Adrenal gland (tissue), 12 donors: ENCODE data around the gene RFX6. TPM values are rescaled to one million over a fixed set of nuclear protein-coding genes. Genes with fewer than 3 reads are reported as not detected.

Source experiments
- DNase-seq, 7 donors: peaks; one replicate each; pipeline ENCODE4 v3.0.0-alpha.2; 2019 to 2020
- H3K27ac ChIP-seq, 5 donors: fragments of 200-600 bp; sonication (generic) in 4 of 5; 1 replicate in 3 of 5; 2 replicates in 2 of 5; pipeline versions ENCODE4 v1.5.1 to v1.8.0; 2016 to 2020; ENCODE audit warnings: mild to moderate bottlenecking in 1 of 5
- H3K27me3 ChIP-seq: fragments of 200-600 bp; 2 replicates; pipeline ENCODE4 v1.8.0; 2021
- H3K36me3 ChIP-seq, 2 donors: fragments of 200-600 bp; replicated peaks in 1 of 2; 1 replicate in 1 of 2; 2 replicates in 1 of 2; pipeline versions ENCODE4 v1.5.1 to v1.8.0; 2018 to 2022
- H3K4me1 ChIP-seq, 2 donors: fragments of 200-600 bp; replicated peaks in 1 of 2; 1 replicate in 1 of 2; 2 replicates in 1 of 2; pipeline versions ENCODE4 v1.5.1 to v1.8.0; 2018 to 2021
- H3K4me3 ChIP-seq, 4 donors: fragments of 200-600 bp; sonication (generic) in 3 of 4; one replicate each; pipeline ENCODE4 v1.5.1; 2016 to 2018
- H3K9me3 ChIP-seq, 3 donors: fragments of 200-600 bp; sonication (generic) in 1 of 3; replicated peaks in 1 of 3; 1 replicate in 2 of 3; 2 replicates in 1 of 3; pipeline versions ENCODE4 v1.5.1 to v1.8.0; 2016 to 2021
- CTCF ChIP-seq, 6 experiments: fragments of 450-650 bp in 4 of 6; fragments of 200-600 bp in 2 of 6; sonication (generic) in 1 of 6; IDR thresholded peaks; 1 replicate in 5 of 6; 2 replicates in 1 of 6; pipeline versions ENCODE4 v1.5.1 to v1.8.0; 2016 to 2021; ENCODE audit warnings: antibody characterized with exemption in 6 of 6, mild to moderate bottlenecking in 2 of 6, moderate library complexity in 1 of 6
- POLR2A ChIP-seq, 2 donors: fragments of 450-650 bp; IDR thresholded peaks; one replicate each; pipeline ENCODE4 v1.6.1; 2017; ENCODE audit warnings: antibody characterized with exemption in 2 of 2, mild to moderate bottlenecking in 2 of 2, moderate library complexity in 1 of 2
- WGBS, 4 donors: extraction: QIAGEN DNeasy Blood & Tissue Kit in 2 of 4; methylation state at CpG; one replicate each; pipeline versions ENCODE4 v1.1.5 to v1.1.7; 2013 to 2017; 5-methylcytosine and 5-hydroxymethylcytosine counted together
- intact Hi-C, 2 donors: fragments of 100-400 bp; cut with DNase I; formaldehyde crosslinking; loops; one replicate each; pipeline versions ENCODE4 v1.14.1 to v1.15.0; 2022 to 2023
- polyA plus RNA-seq, 3 donors: library from polyadenylated mRNA; stranded (reverse); fragments of 200-250 nt in 2 of 3; fragments of 350-450 nt in 1 of 3; fragmentation: Illumina TruSeq in 1 of 3; extraction: RNeasy Lipid Tissue Mini Kit (QIAGEN cat#74804) in 1 of 3; gene quantifications; one replicate each; pipeline ENCODE4 v1.2.3, GENCODE V29; 2013 to 2014
- total RNA-seq, 9 donors: library from RNA; depleted of rRNA in 4 of 9; stranded (reverse); fragments of >200 nt in 4 of 9; fragments of 120-200 nt in 1 of 9; fragmentation: NEBNext Ultra II Directional in 1 of 9; extraction: Animal tissue kit (Norgen Biotek cat#: 25700) in 1 of 9; gene quantifications; one replicate each; pipeline versions ENCODE4 v1.1.0 to v1.2.4, GENCODE V29; 2013 to 2023
- donor health status: healthy with polysubstance abuse.
- donor health status: Bipolar disorder and iron deficiency.
- donor health status: DM: yes; HTN: yes; CAD: no.
- donor health status: DM: no; HTN: no; CAD: no.
- donor health status: DM: no; HTN: no; CAD: no.
- donor health status: DM: yes; HTN: yes; CAD: no.

Gene RFX6
- total and polyA plus RNA-seq, 12 donors, result 0.27 to 12.0 (median 3.2) TPM; not detected in 4

- no peaks in the 10 kb centered on the region for H3K27me3 ChIP-seq
- no peaks in the 10 kb centered on the region for H3K36me3 ChIP-seq
- intact Hi-C loops, result no loop called here
- H3K27ac ChIP-seq, result no peak overlapping the region
- DNase-seq, result no peak
- H3K9me3 ChIP-seq, result no peaks in the 10 kb centered on the region
- TF ChIP-seq CTCF (IDR thresholded peaks at IDR 0.05), result no peak
- no peak for TF ChIP-seq POLR2A (IDR thresholded peaks at IDR 0.05)
- H3K4me1 ChIP-seq, result no peaks in the 10 kb centered on the region
- no peak overlapping the region for H3K4me3 ChIP-seq
- 79 to 91% (median 86%) methylated on average over 3 of the region's 3 CpGs for WGBS, 4 donors
These were observed 7.5 kb downstream of the RFX6 start for GRCh38 chr6:116884530-116884929.

GRCh38 chr6:116887168-116887567 lies 10.1 kb downstream of the RFX6 start:
- no peaks in the 10 kb centered on the region for H3K9me3 ChIP-seq
- DNase-seq, result no peak
- intact Hi-C loops, result no loop called here
- TF ChIP-seq CTCF (IDR thresholded peaks at IDR 0.05), result no peak
- TF ChIP-seq POLR2A (IDR thresholded peaks at IDR 0.05), result no peak
- H3K4me3 ChIP-seq, result no peak overlapping the region
- 72 to 87% (median 77%) methylated on average over 3 of the region's 3 CpGs for WGBS, 4 donors
- no peaks in the 10 kb centered on the region for H3K27me3 ChIP-seq
- no peaks in the 10 kb centered on the region for H3K4me1 ChIP-seq
- H3K36me3 ChIP-seq, result no peaks in the 10 kb centered on the region
- H3K27ac ChIP-seq, result no peak overlapping the region

GRCh38 chr6:116887894-116888293 lies 10.9 kb downstream of the RFX6 start:
- Histone ChIP-seq H3K27ac (no peak overlapping the region), H3K27me3 (no peaks in the 10 kb centered on the region), H3K9me3 (no peaks in the 10 kb centered on the region), H3K4me3 (no peak overlapping the region), H3K36me3 (no peaks in the 10 kb centered on the region), H3K4me1 (no peaks in the 10 kb centered on the region)
- 33 to 53% (median 47%) methylated on average over 1 of the region's 1 CpG for WGBS, 4 donors
- intact Hi-C loops, result no loop called here
- no peak for DNase-seq
- TF ChIP-seq POLR2A (IDR thresholded peaks at IDR 0.05) (no peak), CTCF (IDR thresholded peaks at IDR 0.05) (no peak)

- H3K27ac ChIP-seq, result no peak overlapping the region
- DNase-seq, result no peak
- WGBS, 4 donors, result 54 to 81% (median 80%) methylated on average over 2 of the region's 2 CpGs
These were observed 11.8 kb downstream of the RFX6 start for GRCh38 chr6:116888732-116889360.

More at GRCh38 chr6:116888732-116889360, 11.8 kb downstream of the RFX6 start:
- H3K4me1 ChIP-seq, result no peaks in the 10 kb centered on the region
- TF ChIP-seq POLR2A (IDR thresholded peaks at IDR 0.05) (no peak), CTCF (IDR thresholded peaks at IDR 0.05) (no peak)
- no peaks in the 10 kb centered on the region for H3K9me3 ChIP-seq
- H3K27me3 ChIP-seq, result no peaks in the 10 kb centered on the region
- no peaks in the 10 kb centered on the region for H3K36me3 ChIP-seq
- intact Hi-C loops, result no loop called here
- H3K4me3 ChIP-seq, result no peak overlapping the region
